Ishikawa (cell line): ENCODE results near the gene AWAT2.

Experiments
- CEBPB ChIP-seq: IDR thresholded peaks from 2 replicates; pipeline ENCODE4 v1.6.1; 2012
- EP300 ChIP-seq: IDR thresholded peaks from 2 replicates; pipeline ENCODE4 v1.6.1; 2012; ENCODE audit warnings: borderline replicate concordance
- FOXM1 ChIP-seq: IDR thresholded peaks from 2 replicates; pipeline ENCODE4 v1.6.1; 2012; ENCODE audit warnings: low read depth, borderline replicate concordance
- MAX ChIP-seq: IDR thresholded peaks from 2 replicates; pipeline ENCODE4 v1.6.1; 2012
- RAD21 ChIP-seq: IDR thresholded peaks from 2 replicates; pipeline ENCODE4 v1.6.1; 2012; ENCODE audit warnings: low read depth
- TAF1 ChIP-seq: IDR thresholded peaks from 2 replicates; pipeline ENCODE4 v1.6.1; 2012; ENCODE audit warnings: low read depth, mild to moderate bottlenecking
- TEAD4 ChIP-seq: IDR thresholded peaks from 2 replicates; pipeline ENCODE4 v1.6.1; 2012

GRCh38 chrX:70079297-70079696, 29.6 kb upstream of the AWAT2 start:
- no peak for TF ChIP-seq TAF1
- no peak for TF ChIP-seq FOXM1
- no peak for TF ChIP-seq CEBPB
- TF ChIP-seq EP300, result no peak
- TF ChIP-seq RAD21, result no peak
- TF ChIP-seq MAX, result no peak
- no peak for TF ChIP-seq TEAD4
